Mesodermal cell (in vitro differentiated cells): ENCODE results near the gene PAX6.

Source experiments
- H3K27ac ChIP-seq: 2 replicates; pipeline ENCODE4 v1.7.0; 2013; ENCODE audit warnings: mild to moderate bottlenecking, low read depth, low read length, moderate library complexity; ENCODE audit not compliant: severe bottlenecking
- H3K36me3 ChIP-seq: 2 replicates; pipeline ENCODE4 v1.7.1; 2013; ENCODE audit warnings: mild to moderate bottlenecking, low read length, moderate library complexity; ENCODE audit not compliant: control insufficient read depth, insufficient read depth
- H3K4me1 ChIP-seq: one replicate; pipeline ENCODE4 v1.7.1; 2013; ENCODE audit warnings: mild to moderate bottlenecking, low read length; ENCODE audit not compliant: insufficient read depth, control insufficient read depth, poor library complexity, severe bottlenecking
- H3K4me3 ChIP-seq: 2 replicates; pipeline ENCODE4 v1.7.0; 2013; ENCODE audit warnings: low read length, control low read depth, mild to moderate bottlenecking; ENCODE audit not compliant: insufficient read depth, poor library complexity, severe bottlenecking; ENCODE audit errors: extremely low read depth
- H3K9me3 ChIP-seq: 2 replicates; pipeline ENCODE4 v1.7.1; 2013; ENCODE audit warnings: mild to moderate bottlenecking, low read length, moderate library complexity; ENCODE audit not compliant: control insufficient read depth
- WGBS, 2 experiments: methylation state at CpG; one replicate each; pipeline ENCODE4 v1.1.5; 2013; ENCODE audit warnings: missing lambda C conversion rate in 2 of 2; ENCODE audit not compliant: insufficient coverage in 2 of 2; 5-methylcytosine and 5-hydroxymethylcytosine counted together

The PAX6 gene

DNA sequence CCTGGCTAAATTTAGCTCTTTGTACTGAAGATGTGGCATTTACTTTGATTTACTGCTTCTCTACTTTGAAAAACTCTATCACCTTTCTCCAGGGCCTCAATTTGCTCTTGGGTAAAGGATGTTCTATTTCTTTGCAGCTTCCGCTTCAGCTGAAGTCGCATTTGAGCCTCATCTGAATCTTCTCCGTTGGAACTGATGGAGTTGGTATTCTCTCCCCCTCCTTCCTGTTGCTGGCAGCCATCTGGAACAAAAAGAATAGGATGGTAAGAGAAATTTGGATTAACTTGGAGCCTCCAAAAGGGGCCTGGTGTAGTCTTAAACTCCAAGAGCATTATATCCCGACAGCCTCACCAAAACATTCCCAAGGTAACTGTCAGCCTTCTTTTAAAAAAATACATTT is 16.6 kb downstream of the PAX6 start:
- 80 to 100% methylated on average over 1 of the region's 4 CpGs for WGBS, 2 experiments

DNA sequence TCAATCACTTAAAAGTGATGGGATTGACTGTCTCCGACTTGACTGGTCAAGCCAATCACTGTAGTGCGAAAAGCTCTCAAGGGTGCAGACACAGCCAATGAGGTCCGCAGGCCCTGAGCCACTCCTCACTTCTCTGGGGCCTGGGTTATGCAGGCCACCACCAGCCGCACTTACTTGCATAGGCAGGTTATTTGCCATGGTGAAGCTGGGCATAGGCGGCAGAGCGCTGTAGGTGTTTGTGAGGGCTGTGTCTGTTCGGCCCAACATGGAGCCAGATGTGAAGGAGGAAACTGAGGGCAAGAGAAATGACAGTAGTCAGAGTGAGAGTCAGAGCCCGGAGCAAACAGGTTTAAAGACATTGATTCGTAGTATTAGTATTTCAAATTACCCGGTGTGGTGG is 17.9 kb downstream of the PAX6 start:
- 84 to 89% methylated on average over 7 to 10 of the region's 10 CpGs for WGBS, 2 experiments
- Histone ChIP-seq H3K4me1 (no peaks in the 10 kb centered on the region), H3K36me3 (no peaks in the 10 kb centered on the region), H3K27ac (no peak overlapping the region), H3K4me3 (no peak overlapping the region), H3K9me3 (no peaks in the 10 kb centered on the region)

More for the DNA sequence above, 16.6 kb downstream of the PAX6 start:
- no peak overlapping the region for H3K4me3 ChIP-seq
- no peaks in the 10 kb centered on the region for H3K9me3 ChIP-seq
- no peaks in the 10 kb centered on the region for H3K36me3 ChIP-seq
- no peak overlapping the region for H3K27ac ChIP-seq
- H3K4me1 ChIP-seq: no peaks in the 10 kb centered on the region

DNA sequence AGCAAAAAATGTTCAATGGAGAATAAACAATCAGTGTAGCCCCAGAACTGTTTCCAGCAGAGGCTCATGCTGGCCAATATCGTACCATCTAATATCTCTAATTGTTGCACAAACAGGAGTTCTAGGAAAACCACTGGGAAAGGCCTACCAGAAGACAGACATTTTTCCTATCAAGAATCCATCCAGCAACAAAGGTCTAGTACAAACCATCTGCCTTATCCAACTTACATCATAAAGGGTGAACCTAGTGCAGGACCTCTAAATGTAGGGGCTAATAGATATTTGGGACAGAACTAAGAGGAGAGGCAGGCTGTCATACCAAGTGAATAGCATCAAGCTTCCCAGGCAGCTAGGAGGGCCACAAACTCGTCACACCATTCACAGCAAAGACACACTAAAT is 18.7 kb downstream of the PAX6 start:
- H3K27ac ChIP-seq: no peak overlapping the region
- no peaks in the 10 kb centered on the region for H3K36me3 ChIP-seq
- no peaks in the 10 kb centered on the region for H3K4me1 ChIP-seq
- H3K4me3 ChIP-seq: no peak overlapping the region
- 100% methylated on average over 1 of the region's 2 CpGs; no CpG with 5 or more reads in 1 of the 2 experiments for WGBS, 2 experiments
- no peaks in the 10 kb centered on the region for H3K9me3 ChIP-seq

DNA sequence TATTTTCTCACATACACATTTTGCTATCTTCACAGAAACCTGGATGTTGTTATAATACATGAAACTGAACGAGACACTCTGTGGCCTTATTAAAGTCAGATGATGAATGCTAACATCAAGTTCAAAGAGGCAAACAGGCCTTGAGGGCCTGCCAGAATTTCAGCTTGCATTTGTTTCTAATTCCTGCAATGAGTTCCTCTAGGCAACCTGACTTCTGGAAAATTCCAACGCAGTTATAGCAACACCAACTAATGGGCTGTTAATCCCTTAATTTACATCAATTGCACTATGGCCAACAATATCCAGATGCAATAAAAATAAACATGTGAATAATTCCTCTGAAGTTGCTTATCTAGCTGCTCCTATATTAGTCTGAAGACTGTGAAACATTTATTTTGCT is 19.1 kb downstream of the PAX6 start:
- 60 to 78% methylated on average over 2 of the region's 2 CpGs for WGBS, 2 experiments
- Histone ChIP-seq H3K4me1 (no peaks in the 10 kb centered on the region), H3K4me3 (no peak overlapping the region), H3K27ac (no peak overlapping the region), H3K36me3 (no peaks in the 10 kb centered on the region), H3K9me3 (no peaks in the 10 kb centered on the region)

DNA sequence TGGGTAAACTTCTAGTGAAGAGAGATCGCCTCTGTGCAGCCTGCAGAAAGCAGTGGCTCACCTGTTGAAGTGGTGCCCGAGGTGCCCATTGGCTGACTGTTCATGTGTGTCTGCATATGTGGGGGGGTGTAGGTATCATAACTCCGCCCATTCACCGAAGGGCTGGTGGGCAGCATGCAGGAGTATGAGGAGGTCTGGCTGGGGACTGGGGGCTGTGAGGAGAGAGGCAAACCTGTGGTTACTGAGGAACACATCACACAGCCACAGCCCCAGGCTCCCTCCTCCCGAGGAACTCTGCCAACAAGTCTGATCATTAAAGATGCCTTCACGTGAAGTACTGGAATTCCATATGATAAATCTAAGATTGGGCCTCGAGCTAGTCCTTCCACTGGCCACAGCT is 20.5 kb downstream of the PAX6 start:
- no peaks in the 10 kb centered on the region for H3K9me3 ChIP-seq
- no peaks in the 10 kb centered on the region for H3K36me3 ChIP-seq
- H3K4me1 ChIP-seq: no peaks in the 10 kb centered on the region
- H3K27ac ChIP-seq: no peak overlapping the region
- 89 to 94% methylated on average over 5 of the region's 7 CpGs for WGBS, 2 experiments
- no peak overlapping the region for H3K4me3 ChIP-seq

DNA sequence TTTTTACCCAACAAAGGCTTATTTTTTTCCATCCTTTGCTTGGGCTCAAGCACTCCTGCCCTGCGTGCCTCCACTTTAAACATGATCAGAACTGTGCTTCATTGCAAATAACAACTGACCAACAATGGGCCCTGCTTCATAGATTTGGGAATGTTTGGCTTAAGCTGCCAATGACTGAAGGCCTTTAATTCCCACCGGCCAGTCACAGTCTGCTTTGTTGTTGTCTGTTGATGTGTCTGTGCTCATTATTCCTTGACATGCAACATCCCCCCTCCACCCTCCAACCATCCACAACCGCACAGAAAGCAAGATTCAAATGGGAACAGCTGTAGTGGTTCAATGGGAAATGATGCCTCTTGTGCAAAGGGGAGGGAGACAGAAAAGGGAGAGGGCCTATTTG is 23.0 kb downstream of the PAX6 start:
- H3K36me3 ChIP-seq: no peaks in the 10 kb centered on the region
- WGBS, 2 experiments: 100% methylated on average over 1 of the region's 3 CpGs; no CpG with 5 or more reads in 1 of the 2 experiments
- no peaks in the 10 kb centered on the region for H3K4me1 ChIP-seq
- H3K9me3 ChIP-seq: no peaks in the 10 kb centered on the region
- H3K4me3 ChIP-seq: no peak overlapping the region
- no peak overlapping the region for H3K27ac ChIP-seq

DNA sequence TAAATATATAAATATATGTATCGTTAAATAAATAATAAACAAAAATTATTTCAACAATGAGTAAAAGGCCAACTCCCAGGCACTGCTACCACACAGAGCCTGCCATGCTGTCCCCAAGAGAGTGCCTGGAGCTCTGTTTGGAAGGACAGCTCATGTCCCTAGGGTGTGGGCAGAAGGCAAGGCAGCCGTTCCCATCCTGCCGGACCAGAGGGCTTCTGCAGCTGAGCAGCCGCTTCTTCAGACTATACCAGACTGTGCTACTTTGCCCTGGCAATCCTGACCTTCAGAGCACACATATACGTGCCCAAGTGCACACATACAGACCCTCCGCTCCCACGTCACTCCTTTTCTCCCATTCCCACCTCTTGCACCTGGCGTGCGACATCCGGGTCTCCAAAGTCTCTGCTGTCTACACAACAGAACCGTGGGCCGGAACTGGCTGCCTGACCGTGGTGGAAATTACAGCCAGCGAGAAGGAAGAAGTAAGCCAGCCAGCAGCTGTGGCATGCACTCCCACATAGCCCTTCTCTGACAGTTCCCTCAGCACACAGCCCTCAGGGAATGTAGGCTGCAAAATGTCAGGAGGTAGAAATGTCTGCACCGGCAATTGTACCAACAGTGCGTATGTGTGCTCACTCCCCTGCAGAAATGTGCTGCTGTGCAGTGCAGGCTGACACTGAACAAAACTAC is 24.0 kb downstream of the PAX6 start:
- H3K27ac ChIP-seq: no peak overlapping the region

DNA sequence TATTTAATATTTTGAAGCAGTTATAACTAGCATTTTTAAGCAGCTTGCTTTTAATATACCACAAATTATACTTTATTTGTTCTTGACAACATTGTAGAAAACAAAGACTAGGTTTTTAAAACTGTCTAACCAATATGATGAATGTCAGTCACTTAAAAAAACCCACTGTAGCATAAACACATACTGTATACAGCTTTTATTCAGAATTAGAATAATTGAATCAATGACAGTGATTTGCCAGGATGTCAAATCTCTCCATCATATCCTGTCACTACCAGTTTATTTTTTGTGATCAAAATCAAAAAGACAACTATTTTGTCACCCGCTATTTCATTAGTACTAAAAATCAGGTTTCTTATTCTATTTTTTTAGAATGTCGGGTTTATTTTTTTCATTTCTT is 26.5 kb downstream of the PAX6 start:
- Histone ChIP-seq H3K36me3 (no peaks in the 10 kb centered on the region), H3K27ac (no peak overlapping the region), H3K9me3 (no peaks in the 10 kb centered on the region), H3K4me1 (peaks cover 2% of the 10 kb centered on the region), H3K4me3 (no peak overlapping the region)
- no CpG with 5 or more reads among the region's 2 CpGs for WGBS, 2 experiments

More for the DNA sequence above, 24.0 kb downstream of the PAX6 start:
- Histone ChIP-seq H3K36me3 (no peaks in the 10 kb centered on the region), H3K9me3 (no peaks in the 10 kb centered on the region), H3K4me1 (no peaks in the 10 kb centered on the region), H3K4me3 (no peak overlapping the region)
- 79 to 83% methylated on average over 13 to 14 of the region's 16 CpGs for WGBS, 2 experiments

DNA sequence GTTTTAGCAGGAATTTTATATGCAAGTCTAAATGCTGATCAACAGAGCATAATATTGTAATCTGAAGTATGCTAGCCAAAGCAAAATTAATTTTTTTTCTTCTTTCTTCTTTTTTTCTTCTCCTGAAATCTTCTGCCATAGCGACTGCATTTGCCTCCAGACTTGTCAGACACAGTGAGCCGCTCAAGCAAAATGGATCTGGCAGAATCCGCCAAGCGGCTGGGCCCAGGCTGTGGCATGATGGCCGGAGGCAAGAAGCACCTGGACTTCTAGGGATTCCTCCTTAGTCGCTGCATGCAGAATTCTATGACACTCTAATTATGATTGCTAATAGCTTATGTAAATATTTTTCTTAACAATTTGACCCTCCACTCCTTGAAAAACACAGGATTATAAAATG is 27.9 kb downstream of the PAX6 start:
- peaks cover 6% of the 10 kb centered on the region for H3K4me1 ChIP-seq
- WGBS, 2 experiments: 95 to 96% methylated on average over 3 to 5 of the region's 6 CpGs
- no peaks in the 10 kb centered on the region for H3K9me3 ChIP-seq
- H3K36me3 ChIP-seq: no peaks in the 10 kb centered on the region
- H3K4me3 ChIP-seq: no peak overlapping the region
- no peak overlapping the region for H3K27ac ChIP-seq

DNA sequence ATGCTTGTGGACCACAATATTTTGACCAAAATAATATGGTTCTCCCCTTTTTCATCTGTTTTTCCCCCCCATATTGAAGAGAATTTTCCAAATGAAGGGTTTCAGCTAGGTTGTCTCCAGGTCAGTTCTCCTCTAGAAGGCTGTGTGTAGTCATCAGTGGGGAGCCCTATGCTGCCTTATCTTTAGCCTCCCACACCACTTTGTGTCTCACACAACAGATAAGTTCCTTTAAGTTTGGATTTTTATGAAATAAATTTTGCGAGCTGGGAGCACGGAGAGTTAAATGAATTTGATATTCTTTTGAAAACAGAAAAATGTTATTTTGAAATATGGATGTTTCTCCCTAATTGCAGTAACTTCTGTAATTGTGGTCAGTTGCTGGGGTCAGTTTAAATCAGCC is 28.9 kb downstream of the PAX6 start:
- Histone ChIP-seq H3K27ac (no peak overlapping the region), H3K9me3 (peaks cover 5% of the 10 kb centered on the region), H3K4me3 (no peak overlapping the region), H3K4me1 (peaks cover 6% of the 10 kb centered on the region), H3K36me3 (no peaks in the 10 kb centered on the region)
- WGBS, 2 experiments: 80% methylated on average over 1 of the region's 2 CpGs; no CpG with 5 or more reads in 1 of the 2 experiments

DNA sequence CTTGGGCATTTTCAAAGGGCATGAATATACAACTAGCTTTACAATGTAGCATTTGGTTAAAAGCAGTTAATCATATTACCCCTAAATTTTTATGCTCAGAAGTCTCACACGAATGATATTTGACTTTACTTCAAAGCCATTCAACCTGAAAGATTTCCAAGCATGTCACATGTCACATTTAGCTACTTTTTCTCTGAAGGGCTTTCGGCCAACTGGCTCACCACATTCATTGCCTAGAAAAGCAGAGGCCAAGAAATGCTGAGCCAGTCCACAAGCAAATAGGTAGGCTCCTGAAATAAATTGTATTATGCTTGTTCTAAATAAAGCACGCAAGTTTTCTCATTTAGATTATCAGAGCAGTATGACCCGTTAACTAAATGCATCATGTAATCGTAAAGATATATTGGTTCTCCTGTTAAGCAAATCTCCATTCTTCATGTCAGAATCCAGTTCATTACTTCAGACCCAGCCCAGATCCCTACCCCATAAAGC is 30.6 kb downstream of the PAX6 start:
- WGBS, 2 experiments: 89 to 91% methylated on average over 4 of the region's 5 CpGs
- Histone ChIP-seq H3K4me3 (no peak overlapping the region), H3K36me3 (no peaks in the 10 kb centered on the region), H3K27ac (no peak overlapping the region), H3K4me1 (peaks cover 6% of the 10 kb centered on the region), H3K9me3 (peaks cover 7% of the 10 kb centered on the region)
